ENCODE measurements around the gene RYR1.
"Not testable (repeated sequence)": the region's sequence is repeated elsewhere in the genome, so short reads cannot be mapped to it uniquely, and the experiment has no call there.

Gene RYR1

GRCh38 chr19:38537071-38537936 is 103.8 kb downstream of the RYR1 start:
- no peak for DNase-seq (ENCODE audit: low read depth in 1 of 2, low spot score in 1 of 2)

- no peak for DNase-seq (ENCODE audit: low read depth in 1 of 2, low spot score in 1 of 2)
Measured at GRCh38 chr19:38538386-38538785, 104.9 kb downstream of the RYR1 start.

- peak in 1 of 2 donors; percentile 46 for DNase-seq (ENCODE audit: low read depth in 1 of 2, low spot score in 1 of 2)
Measured at GRCh38 chr19:38538793-38539528, 105.5 kb downstream of the RYR1 start.

GRCh38 chr19:38539751-38540150 is 106.3 kb downstream of the RYR1 start:
- no peak for DNase-seq (ENCODE audit: low read depth in 1 of 2, low spot score in 1 of 2)

- no peak for DNase-seq (ENCODE audit: low read depth in 1 of 2, low spot score in 1 of 2)
Measured at GRCh38 chr19:38542040-38542439, 108.5 kb downstream of the RYR1 start.

- no peak for DNase-seq (ENCODE audit: low read depth in 1 of 2, low spot score in 1 of 2)
Measured at GRCh38 chr19:38543286-38543806, 109.9 kb downstream of the RYR1 start.

GRCh38 chr19:38543807-38544568 is 110.5 kb downstream of the RYR1 start:
- DNase-seq (ENCODE audit: low read depth in 1 of 2, low spot score in 1 of 2), result no peak

- DNase-seq (ENCODE audit: low read depth in 1 of 2, low spot score in 1 of 2), result peak in 1 of 2 donors; percentile 30
Measured at GRCh38 chr19:38544569-38545315, 111.3 kb downstream of the RYR1 start.

GRCh38 chr19:38545596-38545995 is 112.1 kb downstream of the RYR1 start:
- DNase-seq (ENCODE audit: low read depth in 1 of 2, low spot score in 1 of 2), result no peak

- DNase-seq (ENCODE audit: low read depth in 1 of 2, low spot score in 1 of 2), result no peak
Measured at GRCh38 chr19:38547421-38547820, 113.9 kb downstream of the RYR1 start.

- no peak for DNase-seq (ENCODE audit: low read depth in 1 of 2, low spot score in 1 of 2)
Measured at GRCh38 chr19:38549061-38549460, 115.6 kb downstream of the RYR1 start.

GRCh38 chr19:38549942-38550341 is 116.5 kb downstream of the RYR1 start:
- DNase-seq (ENCODE audit: low read depth in 1 of 2, low spot score in 1 of 2), result no peak

GRCh38 chr19:38550376-38550775 is 116.9 kb downstream of the RYR1 start:
- no peak for DNase-seq (ENCODE audit: low read depth in 1 of 2, low spot score in 1 of 2)

- peak in 1 of 2 donors; percentile 54 for DNase-seq (ENCODE audit: low read depth in 1 of 2, low spot score in 1 of 2)
Measured at GRCh38 chr19:38551450-38551813, 117.9 kb downstream of the RYR1 start.

GRCh38 chr19:38553239-38553638 is 119.7 kb downstream of the RYR1 start:
- not testable (repeated sequence) for DNase-seq (ENCODE audit: low read depth in 1 of 2, low spot score in 1 of 2)

GRCh38 chr19:38554676-38555141 is 121.2 kb downstream of the RYR1 start:
- no peak for DNase-seq (ENCODE audit: low read depth in 1 of 2, low spot score in 1 of 2)

- no peak for DNase-seq (ENCODE audit: low read depth in 1 of 2, low spot score in 1 of 2)
Measured at GRCh38 chr19:38555200-38555599, 121.7 kb downstream of the RYR1 start.

- DNase-seq (ENCODE audit: low read depth in 1 of 2, low spot score in 1 of 2), result no peak
Measured at GRCh38 chr19:38556521-38557174, 123.2 kb downstream of the RYR1 start.

- no peak for DNase-seq (ENCODE audit: low read depth in 1 of 2, low spot score in 1 of 2)
Measured at GRCh38 chr19:38557205-38557799, 123.8 kb downstream of the RYR1 start.

GRCh38 chr19:38558933-38559332 is 125.4 kb downstream of the RYR1 start:
- DNase-seq (ENCODE audit: low read depth in 1 of 2, low spot score in 1 of 2), result not testable (repeated sequence)
